Measurements from ENCODE around the gene TPP1.

Gene TPP1

GRCh38 chr11:6563121-6563619 is 56.1 kb downstream of the TPP1 start:
- DNase-seq (ENCODE audit: low spot score): peak; percentile 6
